GM18498 (cell line): ENCODE data around the gene FAM107B.
"Not testable (repeated sequence)": the region's sequence is repeated elsewhere in the genome, so short reads cannot be mapped to it uniquely, and the experiment has no call there.

Experiments
- ATAC-seq: cut with Tn5 transposase; IDR thresholded peaks from one replicate; pipeline ENCODE4 v1.9.1; 2021; ENCODE audit warnings: mild to moderate bottlenecking, moderate library complexity; ENCODE audit not compliant: unreplicated experiment

FAM107B gene

GRCh38 chr10:14604181-14605142, 170.2 kb downstream of the FAM107B start:
- ATAC-seq, result peak; percentile 67

DNA sequence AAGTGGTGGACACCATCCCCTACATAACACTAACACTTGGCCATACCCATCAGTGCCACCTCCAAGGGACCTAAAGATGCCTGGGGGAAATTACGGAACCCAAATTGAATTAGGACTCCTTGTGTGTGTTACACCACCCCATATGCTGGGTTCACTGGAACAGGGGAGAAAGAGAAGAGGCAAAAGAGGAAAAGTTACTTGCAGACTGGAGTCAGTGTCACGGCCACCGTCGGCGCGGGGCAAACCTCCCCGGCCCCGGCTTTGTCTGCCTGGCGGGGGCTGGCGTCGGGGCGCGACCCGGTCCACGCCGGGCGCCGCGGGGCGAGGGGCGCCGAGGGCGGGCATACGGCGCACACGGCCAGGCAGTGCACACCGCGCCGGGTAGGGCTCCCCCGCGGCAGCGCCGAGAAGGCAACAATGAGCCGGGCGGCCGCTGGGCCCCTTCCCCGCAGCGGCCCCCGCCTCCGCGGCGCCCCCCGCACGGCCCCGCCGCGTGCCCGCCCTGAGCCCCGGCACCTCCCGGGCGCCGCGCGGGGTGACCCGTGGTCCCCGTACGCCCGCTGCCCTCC, 171.1 kb downstream of the FAM107B start:
- ATAC-seq, result peak; percentile 24

- ATAC-seq, result no peak
Observed at GRCh38 chr10:14602807-14603533, 171.7 kb downstream of the FAM107B start.

DNA sequence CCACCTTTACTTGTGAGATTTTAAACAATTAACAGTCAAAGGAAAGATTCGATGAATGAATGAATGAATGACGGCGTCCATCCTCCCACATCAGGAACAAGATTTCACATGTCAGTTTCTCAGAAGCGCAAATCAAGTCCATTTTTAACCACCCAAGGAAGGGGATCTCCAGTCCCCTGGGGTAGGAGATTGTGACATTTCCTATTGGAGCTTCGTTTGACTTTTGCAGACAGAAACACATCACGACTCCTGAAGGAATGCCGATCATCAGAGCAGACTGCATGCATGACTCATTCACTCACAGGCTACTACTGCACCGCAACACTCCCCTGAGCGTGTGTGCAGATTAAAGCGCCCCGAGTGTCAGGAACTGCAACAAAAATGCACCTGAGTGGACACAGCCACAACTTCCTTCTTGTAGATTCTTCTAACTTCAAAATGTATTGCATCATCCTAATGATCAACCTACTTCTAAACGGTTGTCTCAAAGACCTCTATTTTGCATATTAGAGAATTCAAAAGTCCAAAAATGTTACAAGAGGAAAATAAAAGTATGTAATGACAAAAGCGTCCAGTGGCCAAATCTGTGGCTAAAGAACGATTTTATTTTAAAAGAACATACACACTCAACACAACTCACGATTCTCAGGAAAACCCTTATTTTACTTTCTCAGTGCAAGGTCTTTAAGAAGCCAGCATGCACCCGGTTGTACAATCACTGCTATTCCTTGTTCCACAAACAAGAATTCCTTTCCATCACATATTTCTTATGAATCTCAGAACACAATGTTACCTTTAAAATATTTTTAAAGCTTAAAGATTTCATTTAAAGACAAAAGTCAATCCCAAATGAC, 172.6 kb downstream of the FAM107B start:
- peak; percentile 39 for ATAC-seq

DNA sequence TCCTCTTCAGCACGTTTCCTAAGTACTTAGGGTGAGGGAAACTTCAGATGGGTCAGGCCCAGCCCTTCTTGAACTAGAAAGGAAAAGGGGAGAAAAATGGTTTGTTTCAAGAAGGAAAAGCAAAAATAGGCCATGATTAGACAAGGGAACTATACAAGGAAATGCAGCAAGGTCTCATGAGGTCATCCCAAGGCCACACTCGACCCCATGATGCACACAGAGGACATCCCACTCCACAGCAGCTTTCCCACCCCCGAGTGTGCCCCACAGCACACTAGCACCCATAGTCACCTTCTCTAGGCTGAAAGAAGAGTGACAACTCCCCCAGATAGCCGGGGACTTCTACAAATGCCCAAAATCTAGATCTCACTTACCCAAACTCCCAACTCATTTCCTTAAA, 173.4 kb downstream of the FAM107B start:
- no peak for ATAC-seq

GRCh38 chr10:14600065-14600464, 174.6 kb downstream of the FAM107B start:
- no peak for ATAC-seq

DNA sequence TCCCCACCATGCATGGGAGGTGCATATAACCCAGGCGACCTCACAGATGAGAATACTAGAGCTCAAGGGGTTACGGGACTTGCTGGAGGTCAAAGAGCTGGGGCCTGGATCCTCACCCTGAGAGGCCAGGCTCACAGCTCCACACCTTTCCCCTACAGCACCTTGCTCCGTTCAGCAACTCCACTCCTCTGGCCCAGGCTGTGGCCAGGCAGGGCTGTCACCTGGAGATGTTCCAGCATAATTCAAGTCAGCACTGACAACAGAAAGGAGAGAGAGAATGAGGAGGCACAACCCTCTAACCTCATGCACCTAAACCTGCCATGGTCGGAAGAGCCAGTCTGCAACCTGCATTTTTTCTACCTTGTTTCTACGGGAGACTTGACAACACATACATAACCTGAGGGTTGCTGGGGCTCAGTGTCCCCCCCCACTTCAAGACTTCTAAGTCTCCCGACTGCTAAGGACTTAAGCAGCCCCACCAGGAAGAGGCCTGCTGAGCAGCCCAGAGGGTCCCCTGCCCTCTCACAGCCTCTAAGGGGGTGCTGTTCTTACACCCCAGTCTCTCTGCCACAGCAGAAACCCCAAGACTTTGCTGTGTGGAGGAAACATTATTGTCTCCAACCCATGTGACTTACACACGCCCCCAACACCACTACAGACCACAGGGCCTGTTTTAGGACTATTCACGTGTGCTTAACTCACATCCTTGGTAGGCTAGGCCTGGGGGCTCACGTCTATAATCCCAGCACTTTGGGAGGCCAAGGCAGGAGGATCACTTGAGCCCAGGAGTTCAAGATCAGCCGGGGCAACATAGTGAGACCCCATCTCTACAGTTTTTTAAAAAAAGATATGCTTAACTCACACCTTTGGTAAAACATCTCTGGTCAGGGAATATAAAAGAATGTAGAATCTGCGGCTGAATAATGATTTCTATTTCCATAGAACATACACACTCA, 175.6 kb downstream of the FAM107B start:
- no peak for ATAC-seq

GRCh38 chr10:14595526-14596182, 179.0 kb downstream of the FAM107B start:
- no peak for ATAC-seq

DNA sequence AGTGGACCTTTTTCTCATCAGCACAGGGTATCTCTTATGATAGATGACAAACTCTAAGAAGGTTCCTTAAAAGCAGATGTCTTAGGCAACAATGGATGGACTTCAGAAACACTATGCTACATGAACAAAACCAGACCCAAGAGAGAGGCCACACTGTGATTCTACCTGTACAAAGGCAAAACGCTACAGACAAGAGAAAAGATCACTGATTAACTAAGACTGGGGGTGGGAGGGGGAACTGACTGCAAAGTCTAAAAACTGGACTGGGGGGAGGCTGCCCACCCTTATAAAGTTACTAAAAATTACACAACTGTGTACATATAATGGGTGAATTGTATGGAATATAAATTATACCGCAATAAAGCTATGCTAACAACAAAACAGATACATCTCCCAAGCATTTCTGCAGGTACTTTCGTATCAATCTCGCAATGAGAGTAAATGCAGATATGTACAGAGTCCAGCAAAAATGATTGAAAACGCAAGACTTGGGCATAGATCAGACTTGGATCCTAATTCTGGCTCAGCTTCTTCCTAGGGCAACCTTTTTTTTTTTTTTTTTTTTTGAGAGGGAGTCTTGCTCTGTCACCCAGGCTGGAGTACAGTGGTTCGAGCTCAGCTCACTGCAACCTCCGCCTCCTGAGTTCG, 179.7 kb downstream of the FAM107B start:
- ATAC-seq, result no peak

- no peak for ATAC-seq
Observed at GRCh38 chr10:14593806-14594205, 180.9 kb downstream of the FAM107B start.

DNA sequence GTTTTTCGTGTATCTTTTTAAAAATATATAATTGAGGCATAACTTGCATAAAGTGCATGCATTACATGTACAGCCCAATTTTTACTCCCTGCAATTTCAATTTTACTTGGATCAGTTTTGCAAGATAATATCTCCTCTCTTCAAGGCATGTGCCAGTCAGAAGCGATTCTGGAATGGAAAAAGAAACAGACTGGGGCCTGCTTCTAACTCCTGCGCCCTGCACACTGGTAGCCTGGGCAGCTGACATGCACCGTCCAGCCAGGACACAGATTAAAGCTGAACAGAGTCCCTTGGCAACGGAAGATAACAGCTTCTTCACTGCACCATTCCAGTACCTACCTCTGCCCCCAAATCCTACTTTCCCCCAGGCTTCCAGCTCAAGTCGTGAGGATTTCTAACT, 182.1 kb downstream of the FAM107B start:
- no peak for ATAC-seq

- ATAC-seq, result no peak
Observed at GRCh38 chr10:14592026-14592425, 182.7 kb downstream of the FAM107B start.

GRCh38 chr10:14588938-14589294, 185.8 kb downstream of the FAM107B start:
- ATAC-seq, result not testable (repeated sequence)

DNA sequence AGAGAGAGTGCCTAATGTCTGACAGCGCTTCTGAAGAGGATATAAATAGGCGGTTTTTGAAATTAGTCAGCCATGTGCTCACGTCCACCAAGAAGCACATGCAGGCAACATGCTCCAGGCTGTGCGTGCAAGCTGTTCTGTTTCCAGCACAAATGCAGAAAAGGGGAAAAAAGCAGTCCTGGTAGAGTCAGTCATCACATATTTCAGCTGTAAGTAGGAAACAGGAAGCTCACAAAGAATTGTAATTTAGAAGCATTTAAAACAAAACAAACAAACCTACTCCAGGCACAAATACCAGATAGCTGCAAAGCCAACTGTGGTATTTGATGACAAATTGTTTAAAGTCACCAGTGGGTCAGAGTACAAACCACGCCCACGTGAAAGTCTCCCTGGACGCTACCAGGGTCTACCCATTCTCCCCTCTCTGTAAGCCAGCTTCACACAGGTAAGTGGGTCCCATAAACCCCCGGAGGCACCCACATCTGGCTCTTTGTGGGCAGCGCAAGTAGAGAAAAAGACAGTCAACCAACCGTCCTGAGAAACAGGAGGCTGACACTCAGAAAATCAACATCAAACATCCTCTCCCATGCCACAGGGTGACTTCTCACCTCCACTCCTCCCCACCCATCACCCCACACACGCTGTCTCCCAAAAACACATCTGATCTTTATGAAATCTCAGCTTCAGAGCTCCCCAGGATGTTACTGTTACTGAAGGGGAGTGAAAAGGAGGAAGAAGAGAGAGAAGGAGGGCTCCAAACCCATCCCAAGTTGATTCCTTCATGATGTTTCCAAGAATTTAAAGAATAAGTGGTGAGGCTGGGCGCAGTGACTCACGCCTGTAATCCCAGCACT, 186.4 kb downstream of the FAM107B start:
- peak; percentile 68 for ATAC-seq

DNA sequence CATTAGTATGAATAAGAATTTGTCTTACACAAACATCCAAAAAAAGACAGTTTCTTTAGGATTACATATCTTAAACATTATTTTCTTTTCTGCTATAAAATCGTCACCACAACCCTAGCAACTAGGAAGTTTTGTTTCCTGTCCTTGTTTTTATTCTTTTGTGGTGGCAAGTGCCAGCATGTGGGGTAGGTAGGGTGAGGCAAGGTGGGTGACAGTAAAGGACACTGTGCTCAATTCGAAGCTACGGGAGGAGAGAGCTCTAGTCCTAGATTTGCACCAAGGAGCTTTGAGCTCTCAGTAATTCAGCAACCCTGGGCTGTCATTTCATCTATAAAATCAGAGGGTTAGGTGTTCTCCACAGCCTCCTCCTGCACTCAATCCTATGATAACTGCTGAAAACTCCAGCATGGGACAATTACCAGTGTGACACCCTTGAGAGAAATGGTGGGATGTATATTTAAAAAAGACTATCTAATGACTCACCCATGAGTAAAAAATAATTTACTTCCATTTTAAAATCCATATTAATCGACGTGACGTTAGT, 187.1 kb downstream of the FAM107B start:
- no peak for ATAC-seq

GRCh38 chr10:14586901-14587300, 187.8 kb downstream of the FAM107B start:
- ATAC-seq, result no peak
